ENCODE data around the gene OR2W3.

DNA sequence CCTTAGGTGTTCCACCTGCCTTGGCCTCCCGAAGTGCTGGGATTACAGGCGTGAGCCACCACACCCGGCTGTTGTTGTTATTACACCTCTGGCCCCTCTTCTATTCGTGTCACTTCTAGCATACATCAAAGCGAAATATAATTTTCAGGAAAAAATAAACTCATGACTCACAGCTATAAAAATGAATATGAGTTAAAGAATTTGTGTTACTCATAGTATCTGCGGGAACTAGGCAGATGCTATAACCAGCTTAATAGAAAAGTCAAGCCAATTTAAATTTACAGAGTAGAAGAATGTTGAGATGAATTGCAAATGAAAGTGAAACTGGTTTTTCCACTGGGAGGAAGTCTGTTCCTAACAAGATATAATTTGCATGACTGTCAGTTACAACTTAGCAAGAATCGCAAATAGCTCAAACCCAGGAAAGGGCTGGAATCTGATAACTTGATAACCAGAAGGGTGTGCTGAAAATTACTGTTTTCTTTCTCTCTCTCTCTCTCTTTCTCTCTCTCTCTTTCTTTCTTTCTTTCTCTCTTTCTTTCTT is 11.2 kb downstream of the OR2W3 start:
- no peak for TF ChIP-seq HOXB13 (CRISPR knock-in tag; IDR thresholded peaks at IDR 0.05; ENCODE audit: low read depth)
- TF ChIP-seq, protein P1, sequence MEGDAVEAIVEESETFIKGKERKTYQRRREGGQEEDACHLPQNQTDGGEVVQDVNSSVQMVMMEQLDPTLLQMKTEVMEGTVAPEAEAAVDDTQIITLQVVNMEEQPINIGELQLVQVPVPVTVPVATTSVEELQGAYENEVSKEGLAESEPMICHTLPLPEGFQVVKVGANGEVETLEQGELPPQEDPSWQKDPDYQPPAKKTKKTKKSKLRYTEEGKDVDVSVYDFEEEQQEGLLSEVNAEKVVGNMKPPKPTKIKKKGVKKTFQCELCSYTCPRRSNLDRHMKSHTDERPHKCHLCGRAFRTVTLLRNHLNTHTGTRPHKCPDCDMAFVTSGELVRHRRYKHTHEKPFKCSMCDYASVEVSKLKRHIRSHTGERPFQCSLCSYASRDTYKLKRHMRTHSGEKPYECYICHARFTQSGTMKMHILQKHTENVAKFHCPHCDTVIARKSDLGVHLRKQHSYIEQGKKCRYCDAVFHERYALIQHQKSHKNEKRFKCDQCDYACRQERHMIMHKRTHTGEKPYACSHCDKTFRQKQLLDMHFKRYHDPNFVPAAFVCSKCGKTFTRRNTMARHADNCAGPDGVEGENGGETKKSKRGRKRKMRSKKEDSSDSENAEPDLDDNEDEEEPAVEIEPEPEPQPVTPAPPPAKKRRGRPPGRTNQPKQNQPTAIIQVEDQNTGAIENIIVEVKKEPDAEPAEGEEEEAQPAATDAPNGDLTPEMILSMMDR (IDR thresholded peaks at IDR 0.05), result no peak

Data from A549 (cell line).